ENCODE results near the gene PAPPA2. TPM values are rescaled to one million over a fixed set of nuclear protein-coding genes. Genes with fewer than 3 reads are reported as not detected.
"Not testable (repeated sequence)": the region's sequence is repeated elsewhere in the genome, so short reads cannot be mapped to it uniquely, and the experiment has no call there.

Gene PAPPA2
- total RNA-seq, 1 donor from 2014 or later = not detected

GRCh38 chr1:176559474-176559873 lies 96.5 kb downstream of the PAPPA2 start:
- Mint-ChIP-seq H3K4me1 (no peaks in the 10 kb centered on the region), H3K4me3 (no peak overlapping the region), H3K36me3 (ENCODE audit: low read depth) (no peaks in the 10 kb centered on the region), H3K27me3 (peaks cover 2% of the 10 kb centered on the region), H3K9me3 (no peaks in the 10 kb centered on the region), H3K27ac (no peak overlapping the region)
- no peak for DNase-seq
- TF ChIP-seq CTCF (IDR thresholded peaks at IDR 0.05) = no peak
- CTCF ChIA-PET = interaction anchor here (0.5 kb wide), 1 partner anchor 132 kb away, joined by 3 read pairs; no protein-coding TSS in a partner anchor
- intact Hi-C loops (cut with micrococcal nuclease) = loop anchor here (2.0 kb wide), 1 partner anchor 321 kb away; no protein-coding TSS in a partner anchor
- no peak for ATAC-seq (ENCODE audit: low read depth)
- POLR2A ChIA-PET = no interaction called here

- ATAC-seq (ENCODE audit: low read depth) (no peak), DNase-seq (no peak)
- Mint-ChIP-seq H3K27ac (no peak overlapping the region), H3K27me3 (peaks cover 2% of the 10 kb centered on the region), H3K36me3 (ENCODE audit: low read depth) (no peaks in the 10 kb centered on the region), H3K4me3 (no peak overlapping the region), H3K4me1 (no peaks in the 10 kb centered on the region), H3K9me3 (no peaks in the 10 kb centered on the region)
- intact Hi-C loops (cut with micrococcal nuclease) = loop anchor here (1.0 to 5.0 kb wide), 3 partner anchors 131 to 1387 kb away; no protein-coding TSS in a partner anchor
- POLR2A ChIA-PET = no interaction called here
- TF ChIP-seq CTCF (IDR thresholded peaks at IDR 0.05) = no peak
- CTCF ChIA-PET = interaction anchor here (0.5 to 1.3 kb wide), 2 partner anchors 9 to 132 kb away, joined by 3 to 4 read pairs; no protein-coding TSS in a partner anchor
Observed at GRCh38 chr1:176559878-176560277, 96.9 kb downstream of the PAPPA2 start.

- DNase-seq (no peak), ATAC-seq (ENCODE audit: low read depth) (no peak)
- Mint-ChIP-seq H3K36me3 (ENCODE audit: low read depth) (no peaks in the 10 kb centered on the region), H3K4me1 (no peaks in the 10 kb centered on the region), H3K9me3 (no peaks in the 10 kb centered on the region), H3K27ac (no peak overlapping the region), H3K27me3 (peaks cover 2% of the 10 kb centered on the region), H3K4me3 (no peak overlapping the region)
- TF ChIP-seq CTCF (IDR thresholded peaks at IDR 0.05) = no peak
- ChIA-PET POLR2A (no interaction called here), CTCF (interaction anchor here (1.2 to 1.6 kb wide), 3 partner anchors 10 to 131 kb away, joined by 3 to 6 read pairs (median 4); no protein-coding TSS in a partner anchor)
- intact Hi-C loops (cut with micrococcal nuclease) = loop anchor here (1.0 to 5.0 kb wide), 2 partner anchors 131 to 1387 kb away; no protein-coding TSS in a partner anchor
Observed at GRCh38 chr1:176560681-176561080, 97.7 kb downstream of the PAPPA2 start.

GRCh38 chr1:176561761-176562160 lies 98.8 kb downstream of the PAPPA2 start:
- H3K27me3 Mint-ChIP-seq; H3K27ac Mint-ChIP-seq; H3K4me1 Mint-ChIP-seq; H3K36me3 Mint-ChIP-seq (ENCODE audit: low read depth); H3K9me3 Mint-ChIP-seq; DNase-seq; POLR2A ChIA-PET; ATAC-seq (ENCODE audit: low read depth); H3K4me3 Mint-ChIP-seq: not testable (repeated sequence)
- CTCF ChIA-PET = interaction anchor here (1.6 kb wide), 1 partner anchor 130 kb away, joined by 6 read pairs; no protein-coding TSS in a partner anchor
- intact Hi-C loops (cut with micrococcal nuclease) = loop anchor here (5.0 kb wide), 1 partner anchor 1386 kb away; no protein-coding TSS in a partner anchor

GRCh38 chr1:176566004-176566975 lies 103.3 kb downstream of the PAPPA2 start:
- H3K4me1 Mint-ChIP-seq = no peaks in the 10 kb centered on the region
- no peak overlapping the region for H3K27ac Mint-ChIP-seq
- intact Hi-C loops (cut with micrococcal nuclease) = no loop called here
- ATAC-seq (ENCODE audit: low read depth) (no peak), DNase-seq (no peak)
- H3K36me3 Mint-ChIP-seq (ENCODE audit: low read depth) = no peaks in the 10 kb centered on the region
- H3K4me3 Mint-ChIP-seq = no peak overlapping the region
- POLR2A ChIA-PET = no interaction called here
- H3K27me3 Mint-ChIP-seq = peaks cover 5% of the 10 kb centered on the region
- H3K9me3 Mint-ChIP-seq = no peaks in the 10 kb centered on the region
- no peak for TF ChIP-seq CTCF (IDR thresholded peaks at IDR 0.05)
- CTCF ChIA-PET = no interaction called here
